ENCODE measurements around the gene HBA2.
"Not testable (repeated sequence)": the region's sequence is repeated elsewhere in the genome, so short reads cannot be mapped to it uniquely, and the experiment has no call there.

HBA2 gene

GRCh38 chr16:154217-155030 lies 18.3 kb upstream of the HBA2 start:
- peak overlapping the region; percentile 37 for H3K4me3 ChIP-seq (ENCODE audit: low read depth, low read length)

GRCh38 chr16:155031-155398 lies 17.7 kb upstream of the HBA2 start:
- no peak for DNase-seq
- TF ChIP-seq CTCF (IDR thresholded peaks at IDR 0.05; ENCODE audit: low read depth, low read length): no peak
- Histone ChIP-seq H3K27me3 (ENCODE audit: insufficient read depth, low read depth, severe bottlenecking) (no peaks in the 10 kb centered on the region), H3K27ac (no peak overlapping the region), H3K36me3 (no peaks in the 10 kb centered on the region), H3K9me3 (ENCODE audit: severe bottlenecking) (no peaks in the 10 kb centered on the region), H3K4me3 (ENCODE audit: low read depth, low read length) (peak overlapping the region; percentile 37)

More at GRCh38 chr16:154217-155030, 18.3 kb upstream of the HBA2 start:
- DNase-seq: peak; percentile 31
- H3K27me3 ChIP-seq (ENCODE audit: insufficient read depth, low read depth, severe bottlenecking): no peaks in the 10 kb centered on the region
- H3K36me3 ChIP-seq: no peaks in the 10 kb centered on the region
- TF ChIP-seq CTCF (IDR thresholded peaks at IDR 0.05; ENCODE audit: low read depth, low read length): no peak
- H3K9me3 ChIP-seq (ENCODE audit: severe bottlenecking): no peaks in the 10 kb centered on the region
- H3K27ac ChIP-seq: peak overlapping the region; percentile 41; the same call in 1 of the 2 replicates

GRCh38 chr16:159136-159849 lies 13.4 kb upstream of the HBA2 start:
- no peak overlapping the region for H3K27ac ChIP-seq
- no peak for TF ChIP-seq CTCF (IDR thresholded peaks at IDR 0.05; ENCODE audit: low read depth, low read length)
- H3K36me3 ChIP-seq: no peaks in the 10 kb centered on the region
- H3K4me3 ChIP-seq (ENCODE audit: low read depth, low read length): no peak overlapping the region
- H3K27me3 ChIP-seq (ENCODE audit: insufficient read depth, low read depth, severe bottlenecking): no peaks in the 10 kb centered on the region
- DNase-seq: no peak
- H3K9me3 ChIP-seq (ENCODE audit: severe bottlenecking): no peaks in the 10 kb centered on the region

GRCh38 chr16:160242-160641 lies 12.4 kb upstream of the HBA2 start:
- not testable (repeated sequence) for H3K4me3 ChIP-seq (ENCODE audit: low read depth, low read length); H3K27ac ChIP-seq; H3K27me3 ChIP-seq (ENCODE audit: insufficient read depth, low read depth, severe bottlenecking); DNase-seq; H3K9me3 ChIP-seq (ENCODE audit: severe bottlenecking); H3K36me3 ChIP-seq

GRCh38 chr16:160691-161190 lies 11.9 kb upstream of the HBA2 start:
- peaks cover 7% of the 10 kb centered on the region for H3K27me3 ChIP-seq (ENCODE audit: insufficient read depth, low read depth, severe bottlenecking)

More at GRCh38 chr16:160691-161190, 11.9 kb upstream of the HBA2 start:
- no peak overlapping the region for H3K4me3 ChIP-seq (ENCODE audit: low read depth, low read length)
- TF ChIP-seq CTCF (IDR thresholded peaks at IDR 0.05; ENCODE audit: low read depth, low read length): no peak
- H3K9me3 ChIP-seq (ENCODE audit: severe bottlenecking): no peaks in the 10 kb centered on the region
- no peaks in the 10 kb centered on the region for H3K36me3 ChIP-seq
- no peak for DNase-seq
- H3K27ac ChIP-seq: no peak overlapping the region
